Neural progenitor cell (in vitro differentiated cells): ENCODE results near the gene F2RL1. TPM values are rescaled to one million over a fixed set of nuclear protein-coding genes. Genes with fewer than 3 reads are reported as not detected.

Source experiments
- DNase-seq: peaks from one replicate; pipeline ENCODE4 v3.0.0-alpha.2; 2016; ENCODE audit warnings: low spot score
- H2AFZ ChIP-seq: fragments of 200-600 bp; sonication (generic); replicated peaks from 2 replicates; pipeline ENCODE4 v1.6.1; 2016; ENCODE audit warnings: antibody characterized with exemption
- H3F3A ChIP-seq: fragments of 200-600 bp; sonication (generic); 2 replicates; pipeline ENCODE4 v1.6.1; 2016; ENCODE audit warnings: antibody characterized with exemption, low read depth
- H3K27ac ChIP-seq: fragments of 200-600 bp; sonication (generic); 2 replicates; pipeline ENCODE4 v1.5.1; 2016; ENCODE audit warnings: mild to moderate bottlenecking
- H3K27me3 ChIP-seq: fragments of 200-600 bp; sonication (generic); 2 replicates; pipeline ENCODE4 v1.6.1; 2016; ENCODE audit warnings: mild to moderate bottlenecking, moderate library complexity
- H3K36me3 ChIP-seq: fragments of 200-600 bp; sonication (generic); 2 replicates; pipeline ENCODE4 v1.5.1; 2016
- H3K4me1 ChIP-seq: fragments of 200-600 bp; sonication (generic); 2 replicates; pipeline ENCODE4 v1.6.1; 2016; ENCODE audit warnings: mixed run types
- H3K4me2 ChIP-seq: fragments of 200-600 bp; sonication (generic); 2 replicates; pipeline ENCODE4 v1.6.1; 2016
- H3K4me3 ChIP-seq: fragments of 200-600 bp; sonication (generic); 2 replicates; pipeline ENCODE4 v1.5.1; 2016
- H3K79me2 ChIP-seq: fragments of 200-600 bp; sonication (generic); 2 replicates; pipeline ENCODE4 v1.6.1; 2016; ENCODE audit warnings: low read depth
- H3K9ac ChIP-seq: fragments of 200-600 bp; sonication (generic); 2 replicates; pipeline ENCODE4 v1.6.1; 2016
- H3K9me3 ChIP-seq: fragments of 200-600 bp; sonication (generic); 2 replicates; pipeline ENCODE4 v1.5.1; 2016; ENCODE audit warnings: low read depth
- H4K20me1 ChIP-seq: fragments of 200-600 bp; sonication (generic); 2 replicates; pipeline ENCODE4 v1.6.1; 2016; ENCODE audit warnings: low read depth
- H3K27ac Mint-ChIP-seq: 3 replicates; pipeline ENCODE4 v1.8.0; 2021; ENCODE audit warnings: mixed read lengths
- H3K27me3 Mint-ChIP-seq: 2 replicates; pipeline ENCODE4 v1.8.0; 2022; ENCODE audit warnings: low read depth, mild to moderate bottlenecking, inconsistent platforms, moderate library complexity, mixed read lengths; ENCODE audit not compliant: insufficient read depth
- H3K36me3 Mint-ChIP-seq: 3 replicates; pipeline ENCODE4 v1.8.0; 2021; ENCODE audit warnings: mixed read lengths
- H3K4me1 Mint-ChIP-seq: 3 replicates; pipeline ENCODE4 v1.8.0; 2021; ENCODE audit warnings: mixed read lengths
- H3K4me3 Mint-ChIP-seq: 3 replicates; pipeline ENCODE4 v1.8.0; 2021; ENCODE audit warnings: mild to moderate bottlenecking, moderate library complexity, mixed read lengths
- H3K9me3 Mint-ChIP-seq: 3 replicates; pipeline ENCODE4 v1.8.0; 2020; ENCODE audit warnings: mixed read lengths
- CTCF ChIP-seq: fragments of 200-600 bp; sonication (generic); IDR thresholded peaks from 2 replicates; pipeline ENCODE4 v1.5.1; 2017; ENCODE audit warnings: antibody characterized with exemption, mild to moderate bottlenecking
- EZH2 ChIP-seq: fragments of 200-600 bp; sonication (generic); IDR thresholded peaks from 2 replicates; pipeline ENCODE4 v1.6.1; 2017; ENCODE audit warnings: antibody characterized with exemption, mild to moderate bottlenecking, moderate library complexity
- EZH2phosphoT487 ChIP-seq: fragments of 200-600 bp; sonication (generic); IDR thresholded peaks from 2 replicates; pipeline ENCODE4 v1.6.1; 2017; ENCODE audit warnings: antibody characterized with exemption
- total RNA-seq: library from RNA; depleted of rRNA; stranded (reverse); fragments of >200 nt; gene quantifications from 2 replicates; pipeline ENCODE4 v1.2.3, GENCODE V29; 2015; ENCODE audit warnings: low replicate concordance

Gene F2RL1
- total RNA-seq, 1 donor from 2014 or later = 9.3 TPM

- H3K9me3 ChIP-seq = no peaks in the 10 kb centered on the region
- no peaks in the 10 kb centered on the region for H3K36me3 ChIP-seq
- Mint-ChIP-seq H3K4me3 (no peak overlapping the region), H3K27me3 (peaks cover 10% of the 10 kb centered on the region), H3K9me3 (peaks cover 7% of the 10 kb centered on the region), H3K4me1 (peaks cover 15% of the 10 kb centered on the region), H3K27ac (peak overlapping the region; percentile 62), H3K36me3 (no peaks in the 10 kb centered on the region)
- H4K20me1 ChIP-seq = no peaks in the 10 kb centered on the region
- TF ChIP-seq CTCF (no peak), EZH2phosphoT487 (no peak), EZH2 (no peak)
- no peak overlapping the region for H3K4me3 ChIP-seq
- no peaks in the 10 kb centered on the region for H3K79me2 ChIP-seq
- H3K27ac ChIP-seq = no peak overlapping the region
- H3K27me3 ChIP-seq = no peaks in the 10 kb centered on the region
- peaks cover 8% of the 10 kb centered on the region for H3F3A ChIP-seq
- no peak overlapping the region for H3K4me2 ChIP-seq
- no peak for DNase-seq
- H3K4me1 ChIP-seq = peaks cover 8% of the 10 kb centered on the region
- H2AFZ ChIP-seq = no peak overlapping the region
- no peak overlapping the region for H3K9ac ChIP-seq
Observed at GRCh38 chr5:76801159-76801802, 17.5 kb upstream of the F2RL1 start.

- H3K4me3 Mint-ChIP-seq = no peak overlapping the region
- H3K4me1 Mint-ChIP-seq = peaks cover 18% of the 10 kb centered on the region
- H4K20me1 ChIP-seq = no peaks in the 10 kb centered on the region
- peaks cover 10% of the 10 kb centered on the region for H3K27me3 Mint-ChIP-seq
- TF ChIP-seq EZH2 = no peak
- TF ChIP-seq EZH2phosphoT487 = no peak
- TF ChIP-seq CTCF = no peak
- no peak overlapping the region for H3K9ac ChIP-seq
- no peaks in the 10 kb centered on the region for H3K27me3 ChIP-seq
- H3K79me2 ChIP-seq = no peaks in the 10 kb centered on the region
- no peak overlapping the region for H3K27ac ChIP-seq
- no peaks in the 10 kb centered on the region for H3K36me3 Mint-ChIP-seq
- DNase-seq = no peak
- H3K9me3 ChIP-seq = no peaks in the 10 kb centered on the region
- H3F3A ChIP-seq = peaks cover 11% of the 10 kb centered on the region
- peaks cover 7% of the 10 kb centered on the region for H3K9me3 Mint-ChIP-seq
- no peak overlapping the region for H2AFZ ChIP-seq
- H3K4me3 ChIP-seq = no peak overlapping the region
- H3K4me1 ChIP-seq = peaks cover 10% of the 10 kb centered on the region
- H3K27ac Mint-ChIP-seq = peak overlapping the region; percentile 71
- H3K36me3 ChIP-seq = no peaks in the 10 kb centered on the region
- H3K4me2 ChIP-seq = no peak overlapping the region
Observed at GRCh38 chr5:76801803-76802195, 17.0 kb upstream of the F2RL1 start.

GRCh38 chr5:76804266-76804665 is 14.6 kb upstream of the F2RL1 start:
- Mint-ChIP-seq H3K36me3 (no peaks in the 10 kb centered on the region), H3K27ac (peak overlapping the region; percentile 61), H3K27me3 (peaks cover 10% of the 10 kb centered on the region), H3K4me3 (no peak overlapping the region), H3K4me1 (peaks cover 39% of the 10 kb centered on the region), H3K9me3 (peaks cover 7% of the 10 kb centered on the region)
- Histone ChIP-seq H3K79me2 (no peaks in the 10 kb centered on the region), H2AFZ (no peak overlapping the region), H4K20me1 (no peaks in the 10 kb centered on the region), H3K9me3 (no peaks in the 10 kb centered on the region), H3K9ac (no peak overlapping the region), H3K4me1 (peaks cover 32% of the 10 kb centered on the region), H3K27ac (no peak overlapping the region), H3K27me3 (no peaks in the 10 kb centered on the region), H3F3A (peaks cover 35% of the 10 kb centered on the region), H3K4me3 (no peak overlapping the region), H3K36me3 (no peaks in the 10 kb centered on the region), H3K4me2 (no peak overlapping the region)
- no peak for DNase-seq
- TF ChIP-seq EZH2 (no peak), EZH2phosphoT487 (no peak), CTCF (no peak)
